COLO829 (cell line): Measurements from ENCODE around the gene ANKRD60.

Experiments
- DNase-seq: peaks from one replicate; pipeline ENCODE4 v3.0.0; 2012; ENCODE audit warnings: low spot score

The ANKRD60 gene

DNA sequence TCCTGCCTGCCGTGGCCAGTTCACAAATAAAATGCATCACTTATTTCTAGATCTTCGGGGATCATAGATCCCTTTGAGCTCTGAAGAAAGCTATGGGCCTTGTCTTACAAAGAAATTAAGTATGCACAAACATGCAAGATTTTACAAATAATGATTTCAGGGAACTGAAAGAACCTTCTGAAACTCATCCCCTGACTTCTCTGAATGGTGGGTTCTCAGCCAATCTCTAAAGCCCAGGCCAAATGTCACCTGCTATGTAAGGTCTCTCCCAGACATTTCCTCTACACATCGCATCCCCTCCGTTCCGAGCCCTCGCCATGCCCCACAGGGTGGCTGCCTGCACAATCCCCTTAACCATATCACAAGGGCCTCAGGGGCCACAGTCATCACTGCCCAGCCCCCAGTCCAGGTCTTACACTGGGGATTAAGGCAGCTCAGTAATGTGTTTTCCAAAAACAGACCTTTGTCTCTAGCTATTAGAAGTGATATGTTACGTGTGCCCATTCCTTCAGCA, 16.1 kb upstream of the ANKRD60 start:
- DNase-seq: no peak

DNA sequence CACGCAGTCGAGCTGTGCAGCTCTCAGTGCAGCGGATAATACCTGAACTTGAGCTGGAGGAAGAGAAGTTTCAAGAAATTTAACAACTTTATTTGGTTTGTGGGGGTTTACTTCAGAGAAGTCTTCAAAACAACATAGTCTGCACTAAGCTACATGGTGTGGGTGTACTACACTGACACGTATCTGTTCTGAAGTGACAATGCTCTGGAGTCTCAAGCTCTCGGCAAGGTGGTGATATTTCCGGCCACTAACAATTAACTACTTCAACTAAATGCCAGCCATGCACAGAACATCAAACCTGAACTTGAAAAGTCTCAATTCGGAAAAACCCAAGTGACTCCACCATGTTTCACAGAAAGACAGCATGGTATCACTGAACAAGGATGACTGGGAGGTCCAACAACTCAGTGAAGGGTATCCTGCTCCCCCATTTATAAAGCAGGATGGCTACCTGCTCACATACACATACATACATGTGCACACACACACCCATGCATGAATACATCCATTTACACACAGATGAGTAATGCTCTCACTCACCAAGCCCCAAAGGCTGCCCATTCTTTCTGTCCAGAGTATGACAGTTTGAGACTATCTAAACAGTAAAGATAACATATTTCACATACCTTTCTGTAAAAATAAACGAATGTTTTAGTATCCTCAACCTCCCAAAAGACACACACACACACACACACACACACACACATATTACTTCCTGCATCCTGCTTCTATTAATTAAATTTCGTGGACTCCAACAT, 15.4 kb upstream of the ANKRD60 start:
- DNase-seq: no peak

DNA sequence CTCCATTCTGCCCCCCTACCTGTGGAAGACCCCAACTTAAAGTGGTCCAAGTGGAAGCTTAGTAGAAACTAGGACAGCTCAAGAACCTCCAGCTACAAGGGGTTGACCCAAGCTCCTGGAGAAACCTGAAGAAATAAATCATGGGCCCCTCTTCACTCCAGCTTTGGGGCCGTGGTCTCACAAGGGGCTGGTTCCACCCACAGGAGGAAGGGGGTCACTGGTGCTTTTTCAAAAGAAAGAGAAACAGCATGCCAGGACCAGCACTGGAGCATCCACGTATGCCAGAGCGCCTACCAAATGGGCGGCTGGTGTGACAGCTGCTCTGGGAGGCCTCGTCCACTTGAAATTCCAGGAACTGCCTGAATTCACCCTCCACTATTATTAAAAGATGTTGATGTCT, 14.4 kb upstream of the ANKRD60 start:
- DNase-seq: no peak

DNA sequence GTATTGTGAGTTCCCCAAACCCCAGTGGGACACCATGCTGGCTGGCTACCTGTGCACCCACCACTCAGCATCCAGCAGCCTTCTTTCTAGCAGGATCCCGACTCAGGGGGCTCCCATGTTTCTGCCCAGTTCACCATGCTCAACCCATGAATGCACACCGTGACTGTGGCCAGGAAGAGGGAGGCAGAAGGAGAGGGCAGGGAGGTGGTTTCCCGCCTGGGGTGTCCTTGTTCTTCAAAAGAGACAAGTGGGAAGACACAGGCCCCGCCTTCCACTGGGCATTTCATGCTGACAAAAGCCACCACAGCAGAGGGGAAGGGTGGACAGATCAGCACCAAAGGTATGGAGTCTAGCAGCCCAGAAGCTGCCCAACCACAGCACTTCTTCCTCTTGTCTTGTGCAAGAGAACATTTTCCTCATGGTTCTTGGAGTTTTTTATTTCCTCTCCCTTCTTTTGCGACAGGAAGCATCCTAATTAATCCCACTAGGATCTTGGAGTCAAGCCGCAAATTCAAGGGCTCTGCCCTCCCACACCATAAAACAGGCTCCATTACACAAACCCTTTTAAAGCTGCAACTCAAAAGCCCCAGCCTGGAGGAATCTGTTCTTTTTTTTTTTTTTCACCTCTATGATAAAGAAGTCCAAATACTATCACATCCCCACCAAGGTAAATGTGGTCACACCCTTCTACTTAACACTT, 13.5 kb upstream of the ANKRD60 start:
- peak; percentile 73 for DNase-seq

DNA sequence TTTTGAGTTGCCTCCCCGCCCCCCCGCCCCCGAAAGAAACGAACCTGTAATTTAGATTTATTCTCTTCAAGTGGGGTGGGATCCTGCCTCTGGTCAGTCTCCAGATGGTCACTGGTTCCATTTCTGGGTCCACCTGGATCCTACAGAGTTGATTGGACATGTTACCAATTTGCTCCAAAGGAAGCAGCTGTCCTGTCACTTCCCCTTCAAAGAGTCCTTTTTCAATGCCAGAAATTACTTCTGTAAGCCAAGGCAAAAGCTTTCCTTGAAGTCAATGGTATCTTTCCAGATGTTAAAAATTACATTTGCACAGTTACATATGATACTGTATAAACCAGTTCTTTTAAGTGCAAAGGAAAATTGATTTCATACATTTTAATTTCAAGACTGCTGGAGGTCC, 12.0 kb upstream of the ANKRD60 start:
- DNase-seq: no peak

DNA sequence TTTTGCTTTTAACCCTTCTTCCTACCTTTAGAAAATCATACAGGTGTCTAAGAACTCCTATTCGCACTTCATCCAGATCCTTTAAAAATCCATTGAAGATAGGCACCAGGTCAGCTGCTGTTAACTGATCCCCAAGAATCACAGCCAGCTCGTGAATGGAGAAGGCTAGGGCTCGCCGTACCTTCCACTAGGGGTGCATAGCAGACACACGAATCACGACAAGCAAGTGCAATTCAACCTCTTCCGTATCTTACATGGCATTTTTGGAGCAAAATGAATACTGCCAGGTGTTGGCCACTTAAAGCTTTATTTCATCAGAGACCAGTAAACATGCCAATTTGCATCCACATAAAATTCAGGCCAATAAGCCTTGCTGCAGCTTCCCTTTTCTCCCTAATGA, 10.8 kb upstream of the ANKRD60 start:
- no peak for DNase-seq

DNA sequence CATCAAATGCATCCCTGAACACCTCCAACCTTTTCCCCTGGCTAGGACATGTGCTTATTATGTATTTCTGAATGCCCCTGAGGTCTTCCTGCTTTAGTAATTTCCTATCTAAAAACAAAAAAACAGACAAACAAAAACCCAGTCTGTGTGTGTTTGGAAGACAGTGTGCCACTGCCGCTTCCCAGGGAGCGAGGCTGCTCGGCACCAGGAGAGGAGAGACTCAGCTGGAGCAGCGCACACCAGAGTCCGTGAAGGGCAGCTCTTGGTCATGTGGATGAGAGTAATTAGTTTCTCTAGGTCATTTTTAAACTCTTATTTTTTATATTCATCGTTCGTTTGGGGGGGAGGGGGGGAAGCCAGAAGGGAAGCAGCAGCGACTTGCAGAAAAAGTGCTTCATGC, 10.0 kb upstream of the ANKRD60 start:
- DNase-seq: no peak

DNA sequence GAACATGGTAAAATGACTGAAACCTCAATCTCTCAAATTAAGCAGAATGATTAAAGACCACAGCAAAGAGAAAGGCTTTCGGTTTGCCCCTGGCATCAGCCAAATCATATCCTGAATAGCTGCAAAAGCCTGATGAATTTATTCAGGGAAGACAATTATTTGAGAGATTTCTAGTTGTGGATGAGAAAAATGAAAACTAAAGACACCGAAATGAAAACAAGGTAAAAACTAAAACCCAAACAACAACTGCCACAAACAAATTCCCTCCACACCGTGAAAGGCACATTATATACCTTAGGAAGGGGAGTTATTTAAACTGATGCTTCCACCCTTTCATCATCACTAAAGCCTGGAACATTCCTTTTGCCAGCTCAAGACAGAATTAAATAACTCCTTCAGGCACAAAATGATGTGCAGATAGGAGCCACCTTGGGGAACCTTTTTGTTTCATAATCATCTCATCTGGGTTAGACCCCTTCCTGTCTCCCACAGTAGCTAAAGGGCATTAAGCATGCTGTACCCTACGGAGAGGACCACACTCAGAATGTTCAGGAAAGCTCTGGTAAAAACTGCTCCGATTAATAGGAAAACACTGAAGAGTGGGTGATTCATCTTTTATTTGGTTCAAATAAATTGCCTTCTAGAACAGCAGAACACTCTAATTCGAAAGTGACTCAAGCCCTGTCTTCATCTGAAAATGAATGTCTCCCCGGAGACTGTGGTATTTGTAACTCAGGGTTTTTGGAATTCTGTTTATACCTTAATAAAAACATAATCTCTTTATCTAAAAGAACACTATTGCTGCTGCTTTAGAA, 9.1 kb upstream of the ANKRD60 start:
- peak; percentile 62 for DNase-seq

DNA sequence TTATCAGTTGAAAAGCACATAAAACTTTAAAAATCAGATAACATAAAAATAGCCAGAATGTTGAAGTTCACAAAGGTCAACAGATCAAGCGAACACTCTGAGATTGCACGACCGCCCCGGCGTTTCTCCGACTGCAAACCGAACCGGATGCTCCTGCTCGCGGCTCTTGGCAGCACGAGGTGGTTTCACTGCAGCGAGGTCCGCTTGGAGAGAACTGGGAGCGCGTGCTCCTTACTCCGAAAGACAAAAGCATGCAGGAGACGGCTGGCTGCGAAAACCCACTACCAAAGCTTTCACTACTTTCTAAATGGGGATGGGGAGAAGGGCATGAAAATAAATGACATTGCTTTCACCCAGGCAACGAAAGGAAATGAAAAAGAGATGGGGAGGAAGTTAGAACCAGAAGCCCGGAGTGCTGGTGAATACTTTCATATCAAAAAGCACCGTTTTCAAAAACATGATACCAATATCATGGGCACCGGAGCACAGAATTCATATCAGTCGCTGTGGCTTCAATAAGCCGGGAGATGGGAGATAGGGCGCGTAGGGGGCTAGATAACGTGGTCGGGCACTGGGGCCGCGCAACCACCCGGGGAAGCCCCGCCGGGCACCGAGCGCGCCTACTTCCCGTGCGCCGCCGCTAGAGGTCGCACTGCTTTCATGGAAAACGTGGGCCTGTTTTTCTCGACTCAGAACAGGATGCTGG, 8.3 kb upstream of the ANKRD60 start:
- DNase-seq: peak; percentile 90

DNA sequence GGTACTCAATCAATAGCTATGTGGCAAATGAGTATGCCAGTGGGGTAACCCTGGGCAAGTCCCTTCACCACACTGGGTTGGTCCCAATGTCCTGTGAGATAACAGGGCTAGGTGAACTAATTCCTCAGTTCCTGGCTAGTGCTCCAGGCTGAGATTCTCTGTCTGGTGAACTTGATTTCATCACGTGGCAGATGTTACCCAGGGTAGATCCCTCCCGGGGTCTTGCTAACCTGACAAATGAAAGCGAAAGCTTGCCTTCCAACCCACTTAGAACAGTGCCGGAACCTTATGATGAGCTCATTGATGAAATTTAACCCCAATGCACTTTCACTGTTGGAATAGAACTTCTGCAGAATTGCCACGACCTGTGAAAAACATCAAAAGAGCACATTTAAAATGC, 6.6 kb upstream of the ANKRD60 start:
- no peak for DNase-seq

DNA sequence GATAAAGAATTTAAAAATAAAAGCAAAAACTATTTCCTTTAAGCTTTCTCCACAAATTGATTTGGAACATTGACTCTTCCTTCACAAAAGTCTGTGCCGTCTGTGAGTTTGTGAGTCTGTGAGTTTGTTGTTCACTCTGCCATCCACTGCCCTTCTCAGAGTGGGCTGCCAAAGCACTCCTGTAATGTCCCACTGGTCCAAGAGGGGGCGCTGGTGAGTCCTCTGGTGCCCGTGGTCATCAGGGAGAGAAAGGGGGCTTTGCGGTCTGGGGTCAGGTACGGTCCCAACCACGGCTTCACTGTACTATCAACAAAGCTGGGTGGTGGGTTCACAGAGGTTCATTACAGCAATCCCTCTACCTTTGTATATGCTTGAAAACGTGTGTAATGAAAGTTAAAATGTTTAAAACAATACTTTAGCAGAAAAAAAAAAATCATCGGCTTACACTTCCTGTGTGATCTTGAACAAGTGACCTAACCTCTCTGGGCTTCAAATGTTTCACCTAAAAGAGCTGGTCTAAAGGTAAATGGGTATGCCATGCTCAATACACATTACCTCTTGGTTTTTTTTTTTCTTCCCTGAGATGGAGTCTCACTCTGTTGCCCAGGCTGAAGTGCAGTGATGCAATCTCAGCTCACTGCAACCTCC, 5.6 kb upstream of the ANKRD60 start:
- peak; percentile 60 for DNase-seq

DNA sequence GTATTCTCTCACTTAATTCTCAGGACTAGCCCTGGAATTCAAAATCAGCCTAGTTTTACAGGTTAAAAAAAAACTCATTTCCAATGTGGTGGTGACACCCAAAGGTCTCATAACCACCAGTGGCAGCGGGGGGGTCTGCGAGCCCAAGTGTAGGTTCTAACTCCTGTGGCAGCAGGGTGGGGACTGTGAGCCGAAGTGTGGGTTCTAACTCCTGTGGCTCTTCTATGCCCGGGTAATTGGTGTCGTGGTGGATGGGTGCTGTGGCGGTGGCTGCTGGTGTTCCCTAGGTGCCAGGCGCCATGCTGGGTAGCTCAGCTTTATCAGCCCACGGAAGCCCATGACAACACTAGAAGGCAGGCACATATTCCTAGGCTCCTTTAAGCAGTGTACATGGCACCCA, 4.9 kb upstream of the ANKRD60 start:
- no peak for DNase-seq

DNA sequence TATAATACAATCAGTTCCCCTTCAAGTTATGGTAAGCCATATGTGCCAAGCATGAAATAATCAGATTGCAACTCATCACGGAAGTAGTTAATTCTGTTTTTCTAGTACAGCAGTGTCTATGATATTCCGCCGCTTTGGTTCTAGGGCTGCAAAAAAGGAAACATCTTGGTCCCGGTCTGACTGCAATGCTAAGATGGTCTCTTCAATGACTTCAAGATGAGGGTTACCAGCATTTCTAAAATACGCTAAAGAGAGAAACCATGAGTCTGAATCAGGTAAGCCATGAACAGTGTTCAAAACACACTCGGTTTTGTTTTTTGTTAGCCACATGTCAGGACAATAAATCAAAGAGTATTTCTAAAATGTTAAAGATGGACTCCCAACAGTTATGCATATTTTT, 3.2 kb upstream of the ANKRD60 start:
- no peak for DNase-seq

DNA sequence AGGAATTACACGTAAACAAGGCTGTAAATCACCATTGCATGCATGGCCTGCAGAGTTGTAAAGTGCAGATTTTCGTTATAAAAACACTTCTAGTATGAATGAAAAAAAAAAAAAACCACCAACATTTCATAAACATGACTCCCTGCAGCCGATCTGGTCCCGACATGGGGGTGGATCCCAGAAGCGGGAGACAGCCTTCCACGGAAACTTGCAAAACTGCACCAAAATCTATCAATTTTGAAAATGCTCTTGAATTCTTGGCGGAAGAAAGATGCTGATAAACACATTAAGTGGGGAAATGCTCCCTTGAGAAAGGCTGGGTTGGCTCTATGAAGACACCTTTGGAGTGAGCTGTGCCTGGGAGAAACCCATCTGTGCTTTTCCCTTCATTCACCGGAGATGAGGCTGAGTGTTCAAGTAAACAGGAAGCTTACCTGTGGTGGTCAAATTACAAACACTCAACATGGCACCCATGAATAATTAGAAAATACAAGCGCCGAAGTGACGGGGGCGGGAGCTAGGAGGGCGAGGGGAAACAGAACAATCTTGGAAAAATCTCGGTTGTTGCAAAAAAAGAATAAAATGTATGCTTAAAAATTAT, 845 bp upstream of the ANKRD60 start:
- no peak for DNase-seq

DNA sequence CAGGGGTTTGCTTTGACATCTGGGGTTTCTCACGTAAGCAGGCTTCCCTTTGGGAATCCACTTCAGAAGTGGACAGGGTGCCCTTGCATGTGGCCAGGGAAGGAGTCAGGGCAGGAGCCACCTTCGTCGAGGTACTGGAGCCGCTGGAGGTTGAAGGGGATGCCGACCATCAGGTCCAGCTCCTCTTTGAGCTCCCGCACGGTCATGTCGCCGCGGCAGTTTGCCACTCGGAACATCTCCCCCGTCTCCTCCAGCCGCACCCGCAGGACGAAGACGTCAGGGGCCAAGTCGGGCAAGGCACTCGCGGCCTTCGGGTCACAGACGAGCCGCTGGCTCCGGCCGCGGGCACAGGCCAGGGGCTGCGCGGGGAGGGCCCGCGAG, 360 bp downstream of the ANKRD60 start:
- DNase-seq: no peak

DNA sequence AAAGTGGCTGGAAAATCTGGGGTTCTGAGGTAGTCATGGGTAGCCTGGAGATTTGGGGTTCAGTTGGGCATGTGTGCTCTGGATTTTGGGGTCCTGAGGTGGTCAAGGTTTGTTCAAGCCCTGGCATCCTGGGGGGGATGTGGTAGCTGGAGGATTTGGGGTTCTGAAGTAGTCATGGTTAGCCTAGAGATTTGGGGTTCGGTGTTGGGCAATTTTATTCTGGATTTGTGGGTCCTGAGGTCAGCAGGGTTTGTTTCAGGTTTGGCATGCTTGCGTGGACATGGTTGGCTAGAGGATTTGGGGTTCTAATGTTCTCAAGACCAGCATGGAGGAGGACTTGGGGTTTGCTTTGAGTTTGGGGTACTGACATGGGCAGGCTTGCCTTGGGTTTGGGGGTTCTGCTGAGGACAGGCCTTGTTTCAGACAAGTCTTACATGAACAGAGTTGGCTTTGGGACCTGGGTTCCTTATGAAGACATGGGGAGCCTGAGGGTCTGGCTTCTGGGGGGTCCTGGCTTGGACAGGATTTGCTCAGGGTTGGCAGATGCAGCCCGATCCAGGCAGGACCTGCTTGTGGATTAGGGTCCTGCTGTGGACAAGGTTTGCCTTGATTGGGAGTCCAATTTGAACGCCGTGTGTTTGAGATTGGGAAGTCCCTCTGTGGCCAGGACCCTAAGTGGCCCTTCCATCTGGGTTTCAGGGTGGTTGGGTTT, 906 bp downstream of the ANKRD60 start:
- DNase-seq: no peak

DNA sequence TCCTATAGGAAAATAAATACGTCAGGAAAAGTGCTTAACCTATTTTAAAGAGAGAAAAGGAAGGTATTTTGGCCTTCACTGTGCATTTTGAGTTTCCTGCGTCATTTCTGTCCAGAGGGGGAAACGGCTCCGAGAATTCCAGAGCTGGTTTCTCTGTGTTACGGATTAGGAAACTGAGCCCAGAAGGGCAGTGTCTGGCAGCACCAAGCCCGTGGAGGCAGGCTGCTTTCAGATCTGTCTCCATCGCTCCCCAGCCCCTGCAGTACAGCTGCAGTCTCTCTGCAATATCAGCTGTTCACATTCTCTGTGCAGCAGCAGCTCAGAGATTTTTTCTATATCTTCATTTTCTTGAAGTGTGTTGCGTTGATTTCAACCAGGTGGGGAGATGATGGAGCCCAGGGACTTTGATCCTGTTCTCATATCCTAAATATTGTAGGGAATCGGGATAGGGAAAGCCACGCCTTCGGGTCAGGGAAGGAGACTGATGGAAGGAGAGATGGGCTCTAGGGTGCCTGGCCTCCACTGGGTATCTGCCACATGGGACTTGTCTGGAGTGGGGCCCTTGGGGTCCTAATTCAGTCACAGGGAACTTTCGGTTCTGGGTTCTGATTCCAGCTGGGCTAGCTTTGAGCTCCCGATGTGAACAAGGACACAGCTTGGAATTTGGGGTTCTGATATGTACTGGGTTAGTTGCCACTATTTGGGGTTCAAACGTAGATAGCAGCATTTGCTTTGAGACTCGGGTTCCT, 2.8 kb downstream of the ANKRD60 start:
- no peak for DNase-seq

DNA sequence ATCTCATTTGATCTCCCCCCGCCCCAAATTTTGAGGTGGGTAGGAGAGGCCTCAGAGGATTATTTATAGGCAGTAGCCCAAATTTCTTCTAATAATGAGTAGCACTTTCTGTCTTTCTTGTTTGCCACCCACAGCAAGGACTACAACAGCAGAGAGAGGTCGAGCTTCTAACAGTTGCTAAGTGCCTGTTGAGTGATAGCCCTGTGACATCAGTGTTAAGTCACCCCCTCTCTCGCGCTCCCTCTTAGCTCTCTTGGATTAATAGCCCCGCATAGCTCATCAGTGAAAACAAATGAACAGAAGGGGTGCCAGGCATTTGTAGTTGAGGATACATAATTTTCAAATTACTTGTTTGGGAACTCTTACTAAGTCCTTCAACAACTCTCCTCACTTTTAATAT, 3.5 kb downstream of the ANKRD60 start:
- DNase-seq: no peak

DNA sequence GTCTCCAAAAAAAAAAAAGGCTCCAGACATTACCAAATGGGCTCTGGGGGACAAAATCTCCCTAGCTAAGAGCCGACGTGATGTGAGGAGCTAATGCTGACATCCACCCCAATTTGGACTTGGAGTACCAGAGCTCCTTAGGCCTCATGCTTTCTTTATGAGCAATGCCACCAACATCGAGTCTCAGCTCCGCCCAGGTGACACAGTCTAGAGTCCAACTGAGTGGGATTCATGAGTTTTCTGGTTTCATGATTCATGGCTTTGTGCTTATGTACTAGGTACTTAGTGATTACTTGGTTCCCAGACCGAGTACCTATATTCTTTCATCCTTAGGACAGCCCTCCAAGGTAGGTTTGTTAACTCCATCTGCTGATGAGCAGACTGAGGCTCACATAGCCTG, 4.4 kb downstream of the ANKRD60 start:
- no peak for DNase-seq
